Lung (tissue), 12 donors: Measurements from ENCODE around the gene CDAN1. TPM values are rescaled to one million over a fixed set of nuclear protein-coding genes. Genes with fewer than 3 reads are reported as not detected.

Source experiments
- ATAC-seq: fragments of 200-7000 bp; cut with Tn5 transposase; one replicate; pipeline ENCODE4 v1.9.1; 2020; ENCODE audit warnings: moderate number of reproducible peaks; ENCODE audit not compliant: insufficient read depth, low FRiP score
- DNase-seq, 3 donors: peaks; one replicate each; pipeline ENCODE4 v3.0.0-alpha.2; 2013 to 2017
- H3K27ac ChIP-seq, 2 donors: one replicate each; pipeline ENCODE4 v1.5.1; 2013; ENCODE audit warnings: mild to moderate bottlenecking in 2 of 2, moderate library complexity in 2 of 2, control low read depth in 1 of 2, inconsistent platforms in 1 of 2, low read depth in 1 of 2, low read length in 1 of 2
- H3K27me3 ChIP-seq, 3 donors: one replicate each; pipeline ENCODE4 v1.5.1; 2013; ENCODE audit warnings: low read length in 2 of 3; ENCODE audit not compliant: control insufficient read depth in 3 of 3, insufficient read depth in 3 of 3
- H3K36me3 ChIP-seq, 4 donors: one replicate each; pipeline ENCODE4 v1.5.1; 2013; ENCODE audit warnings: low read length in 4 of 4, mild to moderate bottlenecking in 1 of 4, moderate library complexity in 1 of 4; ENCODE audit not compliant: control insufficient read depth in 4 of 4, insufficient read depth in 4 of 4
- H3K4me1 ChIP-seq, 5 donors: one replicate each; pipeline ENCODE4 v1.5.1; 2013; ENCODE audit warnings: low read length in 5 of 5, mild to moderate bottlenecking in 2 of 5, moderate library complexity in 1 of 5; ENCODE audit not compliant: control insufficient read depth in 5 of 5, insufficient read depth in 5 of 5
- H3K4me3 ChIP-seq: one replicate; pipeline ENCODE4 v1.5.1; 2013; ENCODE audit warnings: mild to moderate bottlenecking, control low read depth, moderate library complexity
- H3K9ac ChIP-seq, 2 donors: one replicate each; pipeline ENCODE4 v1.5.1; 2013; ENCODE audit warnings: low read length in 2 of 2, control low read depth in 1 of 2; ENCODE audit not compliant: insufficient read depth in 1 of 2
- H3K9me3 ChIP-seq, 4 donors: one replicate each; pipeline ENCODE4 v1.5.1; 2013; ENCODE audit warnings: low read length in 3 of 4, mild to moderate bottlenecking in 1 of 4, moderate library complexity in 1 of 4; ENCODE audit not compliant: control insufficient read depth in 4 of 4, insufficient read depth in 3 of 4
- WGBS, 2 donors: extraction: QIAGEN DNeasy Blood & Tissue Kit; methylation state at CpG; one replicate each; pipeline ENCODE4 v1.1.7; 2013; 5-methylcytosine and 5-hydroxymethylcytosine counted together
- polyA plus RNA-seq, 2 donors: library from polyadenylated mRNA; stranded (reverse); fragments of 200-250 nt; gene quantifications; one replicate each; pipeline ENCODE4 v1.2.1, GENCODE V29; 2013
- total RNA-seq, 2 donors: library from RNA; depleted of rRNA in 1 of 2; stranded (reverse); fragments of >200 nt in 1 of 2; gene quantifications; one replicate each; pipeline ENCODE4 v1.2.1, GENCODE V29; 2014 to 2021
- TF ChIP-seq, protein P1 (sequence below): IDR thresholded peaks from 2 replicates; pipeline ENCODE4 v1.5.1; 2012; ENCODE audit warnings: mild to moderate bottlenecking; ENCODE audit errors: control extremely low read depth, extremely low read depth
- donor health status: control.
- donor health status: control.
- donor health status: Bipolar disorder and iron deficiency.
- donor health status: healthy.
- donor health status: DM: yes; HTN: yes; CAD: no.

CDAN1 gene
- total and polyA plus RNA-seq, 4 donors = 4.2 to 15.2 (median 12.2) TPM

- no peak for DNase-seq
- H3K27me3 ChIP-seq = no peaks in the 10 kb centered on the region
- no peak overlapping the region for H3K9ac ChIP-seq
- peaks cover 2 to 25% (median 16%) of the 10 kb centered on the region in 4 donors for H3K36me3 ChIP-seq
- H3K4me1 ChIP-seq = no peaks in the 10 kb centered on the region
- no peak overlapping the region for H3K4me3 ChIP-seq
- no peaks in the 10 kb centered on the region for H3K9me3 ChIP-seq
- TF ChIP-seq, protein P1, sequence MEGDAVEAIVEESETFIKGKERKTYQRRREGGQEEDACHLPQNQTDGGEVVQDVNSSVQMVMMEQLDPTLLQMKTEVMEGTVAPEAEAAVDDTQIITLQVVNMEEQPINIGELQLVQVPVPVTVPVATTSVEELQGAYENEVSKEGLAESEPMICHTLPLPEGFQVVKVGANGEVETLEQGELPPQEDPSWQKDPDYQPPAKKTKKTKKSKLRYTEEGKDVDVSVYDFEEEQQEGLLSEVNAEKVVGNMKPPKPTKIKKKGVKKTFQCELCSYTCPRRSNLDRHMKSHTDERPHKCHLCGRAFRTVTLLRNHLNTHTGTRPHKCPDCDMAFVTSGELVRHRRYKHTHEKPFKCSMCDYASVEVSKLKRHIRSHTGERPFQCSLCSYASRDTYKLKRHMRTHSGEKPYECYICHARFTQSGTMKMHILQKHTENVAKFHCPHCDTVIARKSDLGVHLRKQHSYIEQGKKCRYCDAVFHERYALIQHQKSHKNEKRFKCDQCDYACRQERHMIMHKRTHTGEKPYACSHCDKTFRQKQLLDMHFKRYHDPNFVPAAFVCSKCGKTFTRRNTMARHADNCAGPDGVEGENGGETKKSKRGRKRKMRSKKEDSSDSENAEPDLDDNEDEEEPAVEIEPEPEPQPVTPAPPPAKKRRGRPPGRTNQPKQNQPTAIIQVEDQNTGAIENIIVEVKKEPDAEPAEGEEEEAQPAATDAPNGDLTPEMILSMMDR = no peak
- no peak overlapping the region for H3K27ac ChIP-seq
- no peak for ATAC-seq
- WGBS, 2 donors = 100% methylated on average over 1 of the region's 1 CpG
These were observed 61.9 kb downstream of the CDAN1 start for GRCh38 chr15:42675021-42675420.

DNA sequence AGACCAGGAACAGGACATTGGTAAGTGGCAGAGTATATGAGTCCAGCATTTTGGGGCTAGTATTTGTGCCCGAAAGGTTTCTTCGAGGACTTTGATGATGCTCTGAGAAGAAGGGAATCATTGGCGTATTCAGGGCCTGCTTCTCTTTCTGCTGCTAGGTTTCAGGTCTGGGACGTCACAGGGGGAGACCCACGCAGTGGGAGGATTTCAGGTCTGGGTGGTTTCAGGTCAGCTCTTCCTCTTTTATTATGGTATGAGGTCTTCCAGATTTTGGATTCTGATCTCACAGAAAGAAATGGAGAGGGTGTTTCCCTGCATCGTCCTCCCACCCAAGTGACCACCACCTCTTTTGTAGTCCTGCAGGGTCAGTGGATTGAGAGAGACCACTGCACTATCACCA is 62.5 kb downstream of the CDAN1 start:
- Histone ChIP-seq H3K9me3 (no peaks in the 10 kb centered on the region), H3K27me3 (no peaks in the 10 kb centered on the region), H3K9ac (no peak overlapping the region), H3K4me1 (no peaks in the 10 kb centered on the region), H3K36me3 (peaks cover 2 to 24% (median 17%) of the 10 kb centered on the region in 4 donors), H3K4me3 (no peak overlapping the region), H3K27ac (no peak overlapping the region)
- no peak for DNase-seq
- TF ChIP-seq, protein P1 = no peak
- no peak for ATAC-seq
- WGBS, 2 donors = 94 to 96% methylated on average over 6 of the region's 6 CpGs

Other genes with a start within 250 kb of the CDAN1 start
- gene ZNF106, start 246.0 kb downstream of the CDAN1 start, total RNA-seq = 10 to 100 TPM; 63.6 to 67.5 TPM
- 10 to 100 TPM; 10.9 to 18.8 TPM for gene ZNF106, start 246.0 kb downstream of the CDAN1 start, polyA plus RNA-seq
- gene SNAP23, start 241.5 kb downstream of the CDAN1 start, total RNA-seq = 10 to 100 TPM; 59.3 to 96.0 TPM
- gene SNAP23, start 241.5 kb downstream of the CDAN1 start, polyA plus RNA-seq = 10 to 100 TPM; 58.2 to 66.5 TPM
- 10 to 100 TPM; 27.3 to 31.9 TPM for gene LRRC57, start 188.3 kb downstream of the CDAN1 start, total RNA-seq
- 10 to 100 TPM in 1 of 2 donors, 1 to 10 TPM in 1; 6.9 to 10.9 TPM for gene LRRC57, start 188.3 kb downstream of the CDAN1 start, polyA plus RNA-seq
- gene HAUS2, start 188.3 kb downstream of the CDAN1 start, total RNA-seq = 10 to 100 TPM; 19.4 to 32.3 TPM
- 10 to 100 TPM; 12.9 to 13.5 TPM for gene HAUS2, start 188.3 kb downstream of the CDAN1 start, polyA plus RNA-seq
- 10 to 100 TPM; 12.3 to 27.6 TPM for gene STARD9, start 161.5 kb downstream of the CDAN1 start, total RNA-seq
- gene STARD9, start 161.5 kb downstream of the CDAN1 start, polyA plus RNA-seq = 1 to 10 TPM; 2.4 to 9.3 TPM
- gene TTBK2, start 183.7 kb upstream of the CDAN1 start, total RNA-seq = 10 to 100 TPM; 16.0 to 27.5 TPM
- gene TTBK2, start 183.7 kb upstream of the CDAN1 start, polyA plus RNA-seq = 1 to 10 TPM; 2.5 to 2.9 TPM